Measurements from ENCODE around the gene ZNF764.
A peak's percentile ranks its signal among the peaks of the same experiment; 100 is the strongest.
"Not testable (repeated sequence)": the region's sequence is repeated elsewhere in the genome, so short reads cannot be mapped to it uniquely, and the experiment has no call there.

Gene ZNF764

DNA sequence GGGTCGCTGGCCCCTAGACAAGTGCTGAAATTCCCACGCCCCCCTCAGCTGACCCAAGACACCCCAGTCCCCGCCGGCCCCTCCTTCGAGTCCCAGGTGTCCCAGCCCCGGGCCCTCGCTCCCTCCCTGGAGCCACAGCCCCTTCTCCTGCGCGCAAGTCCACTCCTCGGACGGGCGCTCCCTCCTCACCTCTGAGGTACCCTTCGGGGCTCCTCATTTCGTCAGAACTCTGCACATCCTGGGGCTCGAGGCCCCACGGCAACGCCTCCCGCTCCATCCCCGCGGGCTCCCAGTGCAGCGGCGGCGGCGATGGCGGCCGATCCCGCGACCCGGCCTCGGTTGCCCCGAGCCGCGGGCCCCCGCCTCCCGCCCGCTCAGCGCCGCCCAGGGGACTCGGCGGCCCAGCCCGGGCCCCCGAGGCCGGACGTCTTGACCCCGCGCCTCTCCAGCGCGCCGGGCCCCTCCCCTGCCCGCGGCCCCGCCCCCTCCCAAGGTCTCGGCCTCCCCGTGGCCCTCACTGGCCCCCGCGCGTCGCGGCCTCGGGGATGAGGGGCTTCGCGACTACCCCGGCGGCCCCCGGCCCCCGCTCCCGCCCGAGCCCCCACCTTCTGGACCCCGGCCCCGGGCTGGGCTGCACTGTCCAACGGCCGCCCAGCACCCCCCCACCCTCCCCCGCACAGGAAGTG, 31.9 kb downstream of the ZNF764 start, which contains the start of gene ZNF768:
Gene ZNF768, minus strand, starts transcription at position 430 of the 686 bp plus-strand sequence. Its CDS starts 153 bp downstream, at position 277.
- peak in 1 of 2 donors; percentile 54 for DNase-seq

DNA sequence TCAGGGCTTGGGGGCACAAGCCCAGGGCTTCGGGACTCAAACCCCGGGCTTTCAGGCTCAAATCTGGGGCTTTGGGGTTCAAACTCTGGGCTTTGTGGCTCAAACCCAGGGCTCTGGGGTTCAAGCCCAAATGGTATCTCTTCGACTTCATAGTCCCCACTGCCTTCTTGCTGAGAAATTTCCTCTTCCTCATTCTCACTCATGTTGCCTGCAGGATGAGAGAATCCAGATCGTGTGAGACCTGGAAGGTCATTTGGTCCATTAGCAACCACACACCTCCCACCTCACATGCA, 32.4 kb downstream of the ZNF764 start:
- no peak for DNase-seq

DNA sequence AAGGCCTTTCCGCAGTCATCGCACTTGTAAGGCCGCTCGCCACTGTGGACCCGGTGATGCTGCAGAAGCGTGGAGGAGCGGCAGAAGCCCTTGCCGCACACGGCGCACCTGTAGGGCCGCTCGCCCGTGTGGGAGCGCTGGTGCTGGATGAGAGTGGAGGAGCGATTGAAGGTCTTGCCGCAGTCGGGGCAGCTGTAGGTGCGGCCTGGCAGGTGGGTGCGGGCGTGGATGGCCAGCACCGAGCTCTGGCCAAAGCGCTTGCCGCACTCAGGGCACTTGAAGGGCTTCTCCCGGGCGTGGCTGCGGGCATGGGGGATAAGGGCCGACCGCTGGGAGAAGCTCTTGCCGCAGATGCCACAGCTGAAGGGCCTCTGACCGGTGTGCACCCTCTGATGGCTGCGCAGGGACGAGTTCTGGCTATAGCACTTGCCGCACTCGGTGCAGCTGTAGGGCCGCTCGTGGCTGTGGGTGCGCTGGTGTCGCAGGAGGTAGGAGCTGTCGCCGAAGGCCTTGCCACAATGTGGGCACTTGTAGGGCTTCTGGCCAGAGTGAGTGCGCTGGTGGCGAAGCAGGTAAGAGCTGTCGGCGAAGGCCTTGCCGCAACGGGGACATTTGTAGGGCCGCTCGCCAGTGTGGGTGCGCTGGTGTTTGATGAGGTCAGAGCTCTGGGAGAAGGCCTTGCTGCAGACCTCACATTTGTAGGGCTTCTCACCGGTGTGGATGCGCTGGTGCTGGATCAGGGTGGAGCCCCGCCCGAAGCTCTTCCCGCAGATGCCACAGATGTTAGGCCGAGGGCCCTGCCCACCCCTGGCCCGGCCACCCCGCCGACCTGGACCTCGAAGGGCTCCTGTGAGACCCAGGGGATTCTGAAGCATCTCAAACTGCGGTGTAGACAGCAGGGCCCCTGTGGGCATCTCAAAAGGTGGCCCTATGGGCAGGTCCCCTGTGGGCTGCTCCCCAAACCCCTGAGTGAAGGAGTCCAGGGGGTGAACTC, 33.3 kb downstream of the ZNF764 start:
- no peak for DNase-seq

DNA sequence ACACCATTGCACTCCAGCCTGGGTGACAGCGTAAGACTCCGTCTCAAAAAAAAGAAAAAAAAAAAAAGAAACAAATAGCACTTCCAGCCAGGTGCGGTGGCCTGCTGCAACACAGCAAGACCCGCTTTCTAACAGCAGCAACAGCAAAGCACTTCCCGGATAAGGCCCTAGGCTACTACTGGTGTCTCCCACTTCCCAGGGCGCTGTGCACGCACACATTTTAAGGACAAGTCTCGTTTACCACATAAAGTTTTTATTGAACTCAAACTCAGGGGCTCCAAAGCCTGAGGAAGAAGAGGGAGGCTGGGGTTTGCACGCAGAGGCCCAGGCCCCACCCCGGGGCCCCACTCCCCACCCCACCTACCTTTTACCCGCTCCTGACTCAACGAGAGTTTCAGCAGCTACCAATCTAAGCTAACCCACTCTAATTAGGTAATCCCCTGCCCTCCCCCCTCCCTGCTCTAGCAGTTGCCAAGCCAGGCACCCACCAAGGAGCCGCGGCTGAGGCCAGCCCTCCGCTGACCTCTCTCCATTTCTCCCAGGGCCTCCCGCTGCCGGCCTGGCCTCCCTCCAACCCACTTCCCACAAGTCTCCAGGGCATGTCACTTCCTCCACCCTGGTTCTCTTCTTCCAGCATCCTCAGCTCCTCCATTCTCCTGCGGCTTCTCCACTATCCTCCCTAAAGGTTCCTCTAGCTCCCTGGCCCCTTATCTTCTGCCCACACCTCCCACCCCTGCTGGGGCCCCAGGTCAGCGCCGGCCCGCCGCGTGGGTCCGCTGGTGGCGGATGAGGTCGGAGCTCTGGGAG, 34.2 kb downstream of the ZNF764 start:
- DNase-seq: no peak

DNA sequence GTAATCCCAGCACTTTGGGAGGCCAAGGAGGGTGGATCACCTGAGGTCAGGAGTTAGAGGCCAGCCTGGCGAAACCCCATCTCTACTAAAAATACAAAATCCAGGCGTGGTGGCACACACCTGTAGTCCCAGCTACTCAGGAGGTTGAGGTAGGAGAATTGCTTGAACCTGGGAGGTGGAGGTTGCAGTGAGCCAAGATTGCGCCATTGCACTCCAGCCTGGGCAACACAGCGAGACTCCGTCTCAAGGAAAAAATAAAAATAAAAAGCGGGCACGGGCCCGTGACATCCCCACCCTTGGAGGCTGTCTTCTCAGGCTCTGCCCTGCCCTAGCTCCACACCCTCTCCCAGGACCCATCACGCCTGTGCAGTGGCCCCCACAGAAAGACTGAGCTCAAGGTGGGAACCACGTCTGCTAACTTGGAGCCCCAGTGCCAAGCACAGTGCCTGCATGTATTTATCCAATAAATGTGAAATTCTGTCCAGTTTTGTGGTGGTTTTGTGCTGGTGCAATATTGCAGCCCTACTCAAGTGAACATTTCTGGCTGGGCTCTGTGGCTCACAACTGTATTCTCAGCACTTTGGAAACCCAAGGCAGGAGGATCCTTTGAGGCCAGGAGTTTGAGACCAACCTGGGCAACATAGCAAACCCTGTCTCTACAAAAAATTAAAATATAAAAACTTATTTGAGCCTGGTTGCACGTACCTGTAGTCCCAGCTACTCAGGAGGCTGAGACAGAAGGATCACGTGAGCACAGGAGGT, 35.3 kb downstream of the ZNF764 start:
- DNase-seq: not testable (repeated sequence)

DNA sequence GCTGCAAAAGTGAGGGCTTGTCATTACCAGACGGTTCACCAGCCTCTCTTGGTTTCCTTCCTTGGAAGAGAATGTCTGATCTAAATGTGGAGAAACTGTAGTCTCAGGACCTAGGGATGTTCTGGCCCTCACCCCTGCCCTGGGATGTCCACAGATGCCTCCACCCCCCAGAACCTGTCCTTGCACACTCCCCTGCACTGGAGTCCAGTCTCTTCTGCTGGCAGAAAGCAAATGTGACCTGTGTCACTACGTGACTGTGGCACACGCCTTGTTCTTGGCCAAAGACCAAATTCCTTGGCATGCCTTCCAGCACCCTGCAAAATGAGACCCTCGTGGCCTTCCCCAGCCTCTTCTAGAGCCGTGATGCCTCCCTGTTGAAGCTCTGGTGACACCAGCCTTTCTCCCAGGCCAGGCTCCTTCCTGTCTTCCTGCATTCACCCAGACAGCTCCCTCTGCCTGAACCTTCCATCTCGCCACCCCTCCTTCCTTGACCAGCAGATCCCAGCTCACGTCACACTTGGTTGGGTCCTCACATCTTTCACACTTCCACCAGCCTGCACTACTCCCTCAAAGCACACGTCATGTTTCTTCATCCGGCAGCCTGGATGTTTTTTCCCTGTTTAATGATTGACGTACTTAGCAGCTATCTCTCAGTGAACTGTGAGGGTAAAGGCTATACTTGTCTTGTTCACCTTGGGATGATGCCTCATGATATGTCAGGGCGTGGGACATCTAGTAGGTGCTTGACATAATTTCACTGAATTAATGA, 36.1 kb downstream of the ZNF764 start:
- no peak for DNase-seq

DNA sequence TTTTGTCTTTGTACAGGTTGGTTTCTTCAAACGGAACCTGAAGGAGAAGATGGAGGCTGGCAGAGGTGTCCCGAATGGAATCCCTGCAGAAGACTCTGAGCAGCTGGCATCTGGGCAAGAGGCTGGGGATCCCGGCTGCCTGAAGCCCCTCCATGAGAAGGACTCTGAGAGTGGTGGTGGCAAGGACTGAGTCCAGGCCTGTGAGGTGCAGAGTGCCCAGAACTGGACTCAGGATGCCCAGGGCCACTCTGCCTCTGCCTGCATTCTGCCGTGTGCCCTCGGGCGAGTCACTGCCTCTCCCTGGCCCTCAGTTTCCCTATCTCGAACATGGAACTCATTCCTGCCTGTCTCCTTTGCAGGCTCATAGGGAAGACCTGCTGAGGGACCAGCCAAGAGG, 36.7 kb downstream of the ZNF764 start:
- DNase-seq: no peak

DNA sequence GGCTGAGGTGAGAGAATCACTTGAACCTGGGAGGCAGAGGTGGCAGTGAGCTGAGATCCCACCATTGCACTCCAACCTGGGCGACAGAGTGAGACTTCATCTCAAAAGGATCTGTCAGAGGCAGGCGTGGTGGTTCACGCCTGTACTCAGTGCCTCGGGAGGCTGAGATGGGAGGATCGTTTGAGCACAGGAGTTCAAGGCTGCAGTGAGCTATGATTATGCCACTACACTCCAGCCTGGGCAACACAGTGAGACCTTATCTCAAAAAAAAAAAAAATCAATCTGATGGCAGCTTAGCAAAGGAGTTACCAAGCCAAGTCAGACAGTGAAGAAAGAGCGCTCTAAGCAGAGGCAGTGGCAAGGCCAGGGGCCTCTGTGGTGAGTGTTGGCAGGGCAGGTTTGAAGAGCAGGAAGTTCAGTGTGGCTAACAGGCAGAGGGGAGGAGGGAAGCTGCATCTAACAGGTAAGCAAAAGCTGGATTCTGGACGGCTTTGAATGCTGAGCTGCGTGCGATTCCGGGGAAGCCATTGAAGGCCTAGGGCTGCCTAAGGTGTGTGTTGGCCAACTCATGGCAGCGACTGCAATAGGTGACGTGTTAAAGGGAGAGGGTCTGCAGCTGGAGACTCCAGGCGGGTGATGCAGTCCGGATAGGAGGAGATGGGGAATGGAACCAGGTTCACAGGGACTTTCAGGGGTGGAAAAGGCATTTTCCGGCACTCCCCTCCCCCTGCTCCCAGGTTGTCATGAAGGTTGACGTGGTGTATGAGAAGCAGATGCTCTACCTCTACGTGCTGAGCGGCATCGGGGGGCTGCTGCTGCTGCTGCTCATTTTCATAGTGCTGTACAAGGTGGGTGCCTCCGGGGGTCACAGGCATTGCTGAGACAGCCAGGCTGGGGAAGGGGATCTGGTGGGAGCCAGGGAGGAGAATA, 38.8 kb downstream of the ZNF764 start:
- no peak for DNase-seq

DNA sequence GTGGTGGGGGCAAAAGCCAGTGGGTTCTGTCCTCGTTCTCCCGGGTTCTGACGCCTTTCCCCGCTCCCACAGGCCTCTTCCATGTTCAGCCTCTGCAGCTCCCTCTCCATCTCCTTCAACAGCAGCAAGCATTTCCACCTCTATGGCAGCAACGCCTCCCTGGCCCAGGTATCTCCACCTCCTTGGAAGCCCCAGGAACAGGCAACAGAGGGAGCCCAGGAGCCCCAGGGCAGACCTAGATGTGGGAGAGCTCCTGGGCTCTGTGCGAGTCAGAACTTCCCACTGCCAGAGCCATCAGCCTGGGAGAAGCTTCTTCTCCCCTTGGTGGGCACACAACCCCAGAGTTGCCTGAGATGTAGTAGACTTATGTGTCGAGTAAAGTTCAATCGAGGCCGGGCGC, 39.6 kb downstream of the ZNF764 start:
- DNase-seq: no peak

DNA sequence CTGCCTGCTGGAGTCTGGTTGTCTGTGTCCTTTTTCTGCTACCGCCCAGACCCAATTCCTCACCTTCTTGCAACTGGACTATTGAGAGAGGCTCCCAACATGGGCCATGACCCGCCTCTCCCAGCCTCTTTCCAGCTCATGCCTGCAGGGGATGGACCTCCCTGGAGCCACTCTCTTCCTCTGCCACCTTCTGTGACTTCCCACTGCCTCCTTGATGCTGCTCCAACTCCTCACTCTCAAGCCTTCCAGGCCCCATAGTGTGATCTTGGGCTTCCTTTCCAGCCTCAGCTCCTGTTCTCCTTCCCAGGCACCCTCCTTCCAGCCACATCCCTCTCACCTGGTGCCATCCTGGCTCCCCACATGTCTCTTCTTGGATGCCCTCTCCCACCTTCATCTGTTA, 42.9 kb downstream of the ZNF764 start:
- no peak for DNase-seq

DNA sequence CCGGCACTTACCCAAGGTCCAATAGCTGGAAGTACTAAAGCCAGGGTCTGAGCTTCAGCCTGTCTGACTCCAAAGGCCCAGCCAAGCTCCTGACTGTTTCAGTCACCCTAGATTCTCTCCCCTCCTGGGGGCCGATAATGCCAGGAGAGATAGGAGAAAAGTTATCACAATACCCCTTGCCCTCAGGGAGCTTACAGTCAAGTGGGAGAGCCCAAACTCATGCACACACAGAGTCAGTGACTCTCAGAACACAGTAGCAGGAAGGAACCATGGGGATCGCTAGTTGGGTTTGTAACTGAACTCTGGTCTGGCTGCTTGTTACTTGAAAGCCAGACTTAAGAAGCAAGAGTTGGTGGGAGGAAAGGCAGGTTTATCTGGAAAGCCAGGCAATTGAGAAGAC, 46.7 kb downstream of the ZNF764 start:
- DNase-seq: no peak

DNA sequence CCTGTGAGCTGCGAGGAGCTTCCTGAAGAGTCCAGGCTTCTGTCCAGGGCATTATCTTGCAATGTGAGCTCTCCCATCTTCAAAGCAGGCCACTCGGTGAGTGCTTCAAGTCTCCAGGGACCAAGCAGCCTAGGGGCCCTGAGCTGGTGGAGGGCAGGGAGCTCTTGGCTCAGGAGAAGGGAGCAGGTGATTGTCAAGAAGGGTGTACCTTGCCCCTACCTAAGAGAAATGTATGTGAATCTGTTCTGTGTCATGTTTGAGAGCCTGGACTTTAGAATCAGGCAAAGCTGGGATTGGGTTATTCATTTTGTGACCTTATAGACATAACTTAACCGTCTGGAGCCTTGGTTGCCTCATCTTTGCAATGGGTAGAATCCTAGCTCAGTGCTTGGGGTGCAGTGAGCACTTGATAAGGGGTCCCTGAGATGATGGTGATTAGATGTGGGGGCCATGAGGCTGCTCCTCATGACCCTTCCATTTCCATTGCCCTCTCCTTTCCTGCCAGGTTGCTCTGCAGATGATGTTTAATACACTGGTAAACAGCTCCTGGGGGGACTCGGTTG, 47.7 kb downstream of the ZNF764 start:
- no peak for DNase-seq

DNA sequence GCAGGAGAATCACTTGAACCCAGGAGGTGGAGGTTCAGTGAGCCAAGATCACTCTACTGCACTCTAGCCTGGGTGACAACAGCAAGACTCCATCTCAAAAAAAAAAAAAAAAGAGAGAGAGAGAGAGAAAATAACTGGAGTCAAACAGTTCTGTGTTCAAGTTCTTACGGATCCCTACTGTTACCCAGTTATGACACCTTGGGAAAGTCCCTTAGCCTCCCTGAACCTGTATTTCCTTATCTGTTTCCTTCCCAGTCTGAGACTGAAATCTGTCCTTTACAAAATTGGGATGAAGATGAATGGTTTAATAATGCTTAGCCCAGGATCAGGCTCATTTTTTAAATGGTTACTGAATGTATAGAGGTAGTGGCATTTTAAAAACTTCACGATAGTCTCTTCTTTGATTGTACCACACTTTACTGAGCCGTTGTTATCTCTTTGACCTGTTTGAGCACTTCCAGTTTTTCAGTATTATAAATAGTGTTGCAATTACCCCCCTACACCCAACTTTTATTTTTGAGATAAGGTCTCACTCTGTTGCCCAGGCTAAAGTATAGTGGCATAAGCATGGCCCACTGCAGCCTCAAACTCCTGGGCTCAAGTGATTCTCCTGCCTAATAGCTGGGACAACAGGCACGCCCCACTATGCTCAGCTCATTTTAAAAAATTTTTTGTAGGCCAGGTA, 49.0 kb downstream of the ZNF764 start:
- DNase-seq: no peak
